Lower leg skin (tissue), 4 donors: ENCODE data around the gene KRTAP10-7. TPM values are rescaled to one million over a fixed set of nuclear protein-coding genes. Genes with fewer than 3 reads are reported as not detected.
"Not testable (repeated sequence)": the region's sequence is repeated elsewhere in the genome, so short reads cannot be mapped to it uniquely, and the experiment has no call there.

Source experiments
- DNase-seq, 2 donors: peaks; one replicate each; pipeline ENCODE4 v3.0.0-alpha.2; 2019; ENCODE audit warnings: low spot score in 2 of 2
- H3K4me3 ChIP-seq: fragments of 200-600 bp; sonication (generic); 2 replicates; pipeline ENCODE4 v1.5.1; 2017; ENCODE audit warnings: mild to moderate bottlenecking, low read depth; ENCODE audit not compliant: poor library complexity, severe bottlenecking
- CTCF ChIP-seq, 3 donors: fragments of 450-650 bp; IDR thresholded peaks; one replicate each; pipeline ENCODE4 v1.5.1; 2016; ENCODE audit warnings: antibody characterized with exemption in 3 of 3, mild to moderate bottlenecking in 3 of 3, moderate library complexity in 2 of 3
- POLR2A ChIP-seq, 2 donors: fragments of 450-650 bp; IDR thresholded peaks; one replicate each; pipeline ENCODE4 v1.6.1; 2016 to 2017; ENCODE audit warnings: antibody characterized with exemption in 2 of 2, mild to moderate bottlenecking in 1 of 2, moderate library complexity in 1 of 2
- WGBS, 2 donors: methylation state at CpG; one replicate each; pipeline ENCODE4 v1.1.5; 2018; 5-methylcytosine and 5-hydroxymethylcytosine counted together
- intact Hi-C: fragments of 100-400 bp; cut with DNase I; formaldehyde crosslinking; loops from one replicate; pipeline ENCODE4 v1.15.0; 2023; ENCODE audit warnings: low total_unique reads
- total RNA-seq, 4 donors: library from RNA; depleted of rRNA; stranded (reverse); fragments of >200 nt; gene quantifications; one replicate each; pipeline ENCODE4 v1.1.0, GENCODE V29; 2016

The KRTAP10-7 gene
- total RNA-seq, 4 donors from 2014 or later: 2.4 to 11.0 TPM; not detected in 2

GRCh38 chr21:44628707-44629391, 28.5 kb downstream of the KRTAP10-7 start:
- intact Hi-C loops: no loop called here
- no peak overlapping the region for H3K4me3 ChIP-seq
- 60 to 66% methylated on average over 10 to 15 of the region's 18 CpGs for WGBS, 2 donors
- DNase-seq: no peak
- TF ChIP-seq CTCF (IDR thresholded peaks at IDR 0.05): no peak
- TF ChIP-seq POLR2A (IDR thresholded peaks at IDR 0.05): no peak

GRCh38 chr21:44630440-44630839, 30.0 kb downstream of the KRTAP10-7 start:
- no peak overlapping the region for H3K4me3 ChIP-seq
- no peak for DNase-seq
- 67 to 73% methylated on average over 2 of the region's 2 CpGs for WGBS, 2 donors
- TF ChIP-seq CTCF (IDR thresholded peaks at IDR 0.05) (no peak), POLR2A (IDR thresholded peaks at IDR 0.05) (no peak)
- intact Hi-C loops: no loop called here

GRCh38 chr21:44632067-44632466, 31.7 kb downstream of the KRTAP10-7 start:
- TF ChIP-seq POLR2A (IDR thresholded peaks at IDR 0.05): no peak
- intact Hi-C loops: no loop called here
- H3K4me3 ChIP-seq: no peak overlapping the region
- no peak for DNase-seq
- 89 to 92% methylated on average over 1 of the region's 1 CpG for WGBS, 2 donors

- intact Hi-C loops: no loop called here
- 87 to 88% methylated on average over 15 of the region's 15 CpGs for WGBS, 2 donors
- TF ChIP-seq CTCF (IDR thresholded peaks at IDR 0.05) (no peak), POLR2A (IDR thresholded peaks at IDR 0.05) (no peak)
- no peak overlapping the region for H3K4me3 ChIP-seq
- DNase-seq: peak in 1 of 2 donors; percentile 78
Observed at GRCh38 chr21:44636209-44637017, 36.0 kb downstream of the KRTAP10-7 start.

GRCh38 chr21:44637018-44637850, 36.8 kb downstream of the KRTAP10-7 start, which contains the start of gene KRTAP10-10:
KRTAP10-10 (plus strand) TSS chr21:44637356; CDS start chr21:44637418, 62 bp downstream.
- H3K4me3 ChIP-seq: no peak within 1 kb of the TSS
- DNase-seq: peak in 1 of 2 donors; percentile 68
- 53 to 56% methylated on average over 21 of the region's 21 CpGs for WGBS, 2 donors
- TF ChIP-seq CTCF (IDR thresholded peaks at IDR 0.05): no peak
- no peak for TF ChIP-seq POLR2A (IDR thresholded peaks at IDR 0.05)
- intact Hi-C loops: no loop called here

GRCh38 chr21:44637851-44638348, 37.5 kb downstream of the KRTAP10-7 start:
- H3K4me3 ChIP-seq, intact Hi-C loops: not testable (repeated sequence)
- 73 to 75% methylated on average over 11 of the region's 12 CpGs for WGBS, 2 donors
- DNase-seq: peak in 1 of 2 donors; percentile 54

GRCh38 chr21:44638506-44639330, 38.3 kb downstream of the KRTAP10-7 start:
- DNase-seq, intact Hi-C loops, H3K4me3 ChIP-seq: not testable (repeated sequence)
- WGBS, 2 donors: 86 to 89% methylated on average over 15 to 17 of the region's 21 CpGs
